Right atrium auricular region (tissue), 2 donors: Measurements from ENCODE around the gene ZNF516. TPM values are rescaled to one million over a fixed set of nuclear protein-coding genes. Genes with fewer than 3 reads are reported as not detected.

Experiments
- DNase-seq: peaks from one replicate; pipeline ENCODE4 v3.0.0-alpha.2; 2019; ENCODE audit warnings: low spot score
- H3K27ac ChIP-seq, 2 donors: fragments of 200-600 bp; sonication (generic); 1 replicate in 1 of 2; 2 replicates in 1 of 2; pipeline ENCODE4 v1.5.1; 2016 to 2019
- H3K27me3 ChIP-seq, 2 donors: fragments of 200-600 bp; sonication (generic); one replicate each; pipeline versions ENCODE4 v1.5.1 to v1.6.0; 2017 to 2019
- H3K36me3 ChIP-seq: fragments of 200-600 bp; sonication (generic); one replicate; pipeline ENCODE4 v1.5.1; 2016
- H3K4me1 ChIP-seq, 2 donors: fragments of 200-600 bp; sonication (generic); one replicate each; pipeline versions ENCODE4 v1.5.1 to v1.6.0; 2017 to 2019
- H3K4me3 ChIP-seq, 2 donors: fragments of 200-600 bp; sonication (generic); 1 replicate in 1 of 2; 2 replicates in 1 of 2; pipeline ENCODE4 v1.5.1; 2017 to 2019; ENCODE audit warnings: mild to moderate bottlenecking in 1 of 2, moderate library complexity in 1 of 2
- H3K9me3 ChIP-seq, 2 donors: fragments of 200-600 bp; sonication (generic); one replicate each; pipeline ENCODE4 v1.5.1; 2019
- total RNA-seq, 2 donors: library from RNA; depleted of rRNA; stranded (reverse); fragments of >200 nt; gene quantifications; one replicate each; pipeline ENCODE4 v1.1.0, GENCODE V29; 2016
- TF ChIP-seq, protein P1 (sequence below), 2 donors: fragments of 200-600 bp; sonication (generic); IDR thresholded peaks; one replicate each; pipeline ENCODE4 v1.5.1; 2019; ENCODE audit warnings: antibody characterized with exemption in 2 of 2

The ZNF516 gene
- total RNA-seq, 2 donors from 2014 or later, result 11.0 to 14.0 TPM

DNA sequence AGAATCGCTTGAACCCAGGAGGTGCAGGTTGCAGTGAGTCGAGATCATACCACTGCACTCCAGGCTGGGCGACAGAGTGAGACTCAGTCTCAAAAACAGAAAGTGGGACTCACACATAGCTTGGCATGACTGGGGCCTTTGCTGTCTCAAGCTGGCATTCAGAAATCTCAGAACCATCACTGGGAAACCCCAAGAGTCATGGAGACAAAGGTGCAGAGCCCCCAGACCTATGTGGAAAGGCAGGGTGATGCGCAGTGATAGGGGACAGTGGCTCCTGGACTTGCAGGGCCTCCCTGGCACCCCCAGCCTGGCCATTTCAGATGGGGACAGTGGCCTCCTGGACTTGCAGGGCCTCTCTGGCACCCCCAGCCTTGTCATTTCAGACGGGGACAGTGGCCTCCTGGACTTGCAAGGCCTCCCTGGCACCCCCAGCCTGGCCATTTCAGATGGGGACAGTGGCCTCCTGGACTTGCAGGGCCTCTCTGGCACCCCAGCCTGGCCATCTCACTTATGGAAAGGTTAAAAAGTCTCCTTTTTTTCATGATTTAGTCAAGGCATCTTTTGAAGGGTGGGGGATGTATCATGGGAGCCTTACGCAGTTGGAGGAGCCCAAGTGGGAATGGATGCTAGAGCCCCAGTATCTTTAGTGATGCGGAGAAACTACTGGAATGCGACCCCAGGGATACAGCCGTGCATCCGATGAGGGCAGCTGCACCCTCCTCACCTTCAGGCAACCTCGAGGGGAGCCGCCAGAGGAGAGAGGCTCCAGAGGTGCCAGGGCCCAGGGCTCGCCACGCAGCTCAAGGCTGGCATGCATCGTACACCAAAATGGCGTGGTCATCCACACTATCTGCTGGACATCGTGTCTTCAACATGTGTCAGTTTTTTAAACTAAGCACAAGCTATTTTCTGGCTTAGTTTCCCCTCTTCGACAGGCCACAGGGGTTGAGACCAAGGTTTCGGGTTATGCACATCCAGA is 30.5 kb downstream of the ZNF516 start:
- TF ChIP-seq, protein P1, sequence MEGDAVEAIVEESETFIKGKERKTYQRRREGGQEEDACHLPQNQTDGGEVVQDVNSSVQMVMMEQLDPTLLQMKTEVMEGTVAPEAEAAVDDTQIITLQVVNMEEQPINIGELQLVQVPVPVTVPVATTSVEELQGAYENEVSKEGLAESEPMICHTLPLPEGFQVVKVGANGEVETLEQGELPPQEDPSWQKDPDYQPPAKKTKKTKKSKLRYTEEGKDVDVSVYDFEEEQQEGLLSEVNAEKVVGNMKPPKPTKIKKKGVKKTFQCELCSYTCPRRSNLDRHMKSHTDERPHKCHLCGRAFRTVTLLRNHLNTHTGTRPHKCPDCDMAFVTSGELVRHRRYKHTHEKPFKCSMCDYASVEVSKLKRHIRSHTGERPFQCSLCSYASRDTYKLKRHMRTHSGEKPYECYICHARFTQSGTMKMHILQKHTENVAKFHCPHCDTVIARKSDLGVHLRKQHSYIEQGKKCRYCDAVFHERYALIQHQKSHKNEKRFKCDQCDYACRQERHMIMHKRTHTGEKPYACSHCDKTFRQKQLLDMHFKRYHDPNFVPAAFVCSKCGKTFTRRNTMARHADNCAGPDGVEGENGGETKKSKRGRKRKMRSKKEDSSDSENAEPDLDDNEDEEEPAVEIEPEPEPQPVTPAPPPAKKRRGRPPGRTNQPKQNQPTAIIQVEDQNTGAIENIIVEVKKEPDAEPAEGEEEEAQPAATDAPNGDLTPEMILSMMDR (IDR thresholded peaks at IDR 0.05), result no peak
- Histone ChIP-seq H3K27ac (no peak overlapping the region), H3K27me3 (no peaks in the 10 kb centered on the region), H3K9me3 (no peaks in the 10 kb centered on the region), H3K4me3 (no peak overlapping the region), H3K4me1 (peaks cover 0 to 31% of the 10 kb centered on the region in 2 donors), H3K36me3 (no peaks in the 10 kb centered on the region)
- peak; percentile 43 for DNase-seq

DNA sequence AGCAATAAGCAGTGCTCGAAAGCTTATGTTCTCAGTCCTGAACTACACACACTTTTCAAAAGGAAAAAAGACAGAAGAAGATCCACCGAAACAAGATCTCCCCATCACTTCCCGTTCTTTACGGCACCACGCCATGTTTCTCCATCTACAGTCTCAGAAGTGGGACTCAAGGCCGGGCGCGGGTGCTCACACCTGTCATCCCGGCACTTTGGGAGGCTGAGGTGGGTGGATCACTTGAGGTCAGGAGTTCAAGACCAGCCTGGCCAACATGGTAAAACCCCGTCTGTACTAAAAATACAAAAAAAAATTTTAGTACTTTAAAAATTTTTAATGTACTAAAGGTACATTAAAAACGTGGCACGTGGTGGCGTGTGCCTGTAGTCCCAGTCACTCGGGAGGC is 31.2 kb downstream of the ZNF516 start:
- Histone ChIP-seq H3K4me1 (peaks cover 0 to 38% of the 10 kb centered on the region in 2 donors), H3K9me3 (no peaks in the 10 kb centered on the region), H3K4me3 (no peak overlapping the region), H3K27ac (no peak overlapping the region), H3K36me3 (no peaks in the 10 kb centered on the region), H3K27me3 (no peaks in the 10 kb centered on the region)
- peak; percentile 40 for DNase-seq
- TF ChIP-seq, protein P1 (IDR thresholded peaks at IDR 0.05), result no peak

DNA sequence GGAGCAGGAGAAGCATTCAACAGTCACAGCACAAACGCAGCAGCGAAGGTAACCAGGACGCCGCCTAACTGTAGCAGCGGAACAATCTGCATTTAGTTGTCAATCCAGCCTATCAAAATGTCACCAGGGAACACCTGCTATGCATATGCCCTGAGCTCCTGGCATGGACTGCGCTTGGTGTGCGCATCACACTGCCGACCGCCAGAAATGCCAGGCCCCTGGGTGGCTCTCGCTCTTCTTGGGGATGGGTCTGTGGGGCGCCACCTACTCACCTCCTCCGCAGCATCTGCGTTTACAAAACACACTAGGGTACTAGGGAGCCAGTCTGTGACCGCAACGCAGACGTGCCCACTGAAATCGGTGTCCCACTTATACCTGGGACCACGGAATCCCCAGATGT is 31.7 kb downstream of the ZNF516 start:
- TF ChIP-seq, protein P1 (IDR thresholded peaks at IDR 0.05), result no peak
- no peaks in the 10 kb centered on the region for H3K27me3 ChIP-seq
- no peak overlapping the region for H3K27ac ChIP-seq
- no peaks in the 10 kb centered on the region for H3K36me3 ChIP-seq
- DNase-seq, result peak; percentile 52
- H3K4me3 ChIP-seq, result no peak overlapping the region
- no peaks in the 10 kb centered on the region for H3K9me3 ChIP-seq
- H3K4me1 ChIP-seq, result peaks cover 0 to 34% of the 10 kb centered on the region in 2 donors

DNA sequence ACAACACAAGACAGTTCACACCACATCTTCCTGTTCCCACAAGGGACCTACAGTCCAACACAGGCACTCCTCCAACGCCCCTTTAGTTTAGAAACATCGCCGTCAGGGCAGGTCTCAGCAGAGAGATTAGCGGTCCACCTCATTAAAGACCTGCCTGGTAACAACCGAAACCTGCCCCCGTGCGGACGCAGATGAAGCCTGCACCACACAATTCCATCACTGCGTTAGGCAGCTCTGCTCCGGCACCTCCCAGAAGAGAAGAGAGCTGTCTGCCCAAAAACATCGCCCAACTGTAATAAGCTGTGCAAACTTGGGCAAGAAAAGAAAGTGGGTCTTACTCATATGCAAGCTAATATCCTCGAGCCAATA is 32.7 kb downstream of the ZNF516 start:
- H3K36me3 ChIP-seq, result no peaks in the 10 kb centered on the region

DNA sequence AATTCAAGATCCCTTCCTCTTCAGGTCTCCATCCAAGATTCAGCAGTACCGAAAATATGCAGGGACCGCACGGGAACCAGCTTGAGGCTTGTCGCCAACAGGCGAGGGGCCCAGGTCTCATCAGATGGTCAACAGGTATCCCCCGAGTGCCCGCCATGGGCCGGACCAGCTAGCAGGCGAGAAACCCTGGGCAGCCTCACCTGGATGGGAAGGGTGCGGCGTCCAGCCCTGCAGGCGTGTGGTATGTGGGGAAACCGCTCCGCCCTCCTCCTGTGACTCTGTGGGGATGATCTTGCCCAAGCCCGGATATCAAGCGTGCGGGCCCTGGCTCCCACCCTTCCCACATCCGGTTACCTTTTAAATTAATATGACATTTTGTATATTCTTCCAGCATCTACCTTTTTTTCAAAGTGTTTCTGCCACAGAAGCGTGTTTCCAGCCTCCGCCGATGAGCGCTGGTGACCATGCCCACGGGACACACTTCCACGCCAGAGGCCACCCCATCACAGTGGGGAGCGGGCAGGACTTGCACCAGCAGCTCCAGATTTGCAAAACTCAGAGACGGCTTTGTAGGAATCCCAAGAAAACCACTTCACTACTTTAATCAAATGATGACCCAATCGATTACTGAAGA is 33.2 kb downstream of the ZNF516 start:
- no peaks in the 10 kb centered on the region for H3K27me3 ChIP-seq
- H3K4me1 ChIP-seq, result peaks cover 0 to 26% of the 10 kb centered on the region in 2 donors
- TF ChIP-seq, protein P1 (IDR thresholded peaks at IDR 0.05), result no peak
- H3K27ac ChIP-seq, result no peak overlapping the region
- H3K4me3 ChIP-seq, result no peak overlapping the region
- DNase-seq, result peak; percentile 55
- H3K9me3 ChIP-seq, result no peaks in the 10 kb centered on the region
- H3K36me3 ChIP-seq, result no peaks in the 10 kb centered on the region

More for the DNA sequence above, 32.7 kb downstream of the ZNF516 start:
- no peak overlapping the region for H3K27ac ChIP-seq
- H3K4me1 ChIP-seq, result peaks cover 0 to 29% of the 10 kb centered on the region in 2 donors
- H3K4me3 ChIP-seq, result no peak overlapping the region
- TF ChIP-seq, protein P1 (IDR thresholded peaks at IDR 0.05), result no peak
- no peaks in the 10 kb centered on the region for H3K9me3 ChIP-seq
- DNase-seq, result peak; percentile 16
- H3K27me3 ChIP-seq, result no peaks in the 10 kb centered on the region
